NCI-H2107 treated with DMSO at 0.1 percent for 48 hours (cell line): Measurements from ENCODE around the gene GPR26.
"Not testable (repeated sequence)": the region's sequence is repeated elsewhere in the genome, so short reads cannot be mapped to it uniquely, and the experiment has no call there.

Experiments
- DNase-seq: peaks from one replicate; lab custom pipeline; 2025; ENCODE audit not compliant: unreplicated experiment; lab: John Stamatoyannopoulos, UW

The GPR26 gene

DNA sequence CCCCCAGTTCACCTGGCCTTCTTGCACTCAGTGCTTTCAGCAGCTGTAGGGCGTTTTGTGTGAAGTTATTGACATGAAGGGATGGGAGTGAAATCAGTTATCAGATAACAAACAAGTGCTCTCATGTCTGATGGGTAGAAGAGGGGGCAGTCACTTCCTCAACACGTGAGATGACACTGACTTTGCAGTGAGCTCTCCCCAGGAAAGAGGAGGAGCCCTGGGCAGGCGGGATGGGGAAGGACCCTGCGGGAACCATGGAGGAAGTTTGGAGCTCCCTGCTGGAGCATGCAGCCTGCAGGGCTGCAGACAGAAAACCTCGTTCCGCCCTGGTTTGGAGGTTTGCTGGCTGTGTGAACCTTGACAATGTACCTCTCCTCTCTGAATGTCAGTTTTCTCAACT, 38.7 kb downstream of the GPR26 start:
- DNase-seq, result no peak

GRCh38 chr10:123706236-123706635, 40.1 kb downstream of the GPR26 start:
- DNase-seq, result no peak

GRCh38 chr10:123715546-123715945, 49.4 kb downstream of the GPR26 start:
- DNase-seq, result no peak

DNA sequence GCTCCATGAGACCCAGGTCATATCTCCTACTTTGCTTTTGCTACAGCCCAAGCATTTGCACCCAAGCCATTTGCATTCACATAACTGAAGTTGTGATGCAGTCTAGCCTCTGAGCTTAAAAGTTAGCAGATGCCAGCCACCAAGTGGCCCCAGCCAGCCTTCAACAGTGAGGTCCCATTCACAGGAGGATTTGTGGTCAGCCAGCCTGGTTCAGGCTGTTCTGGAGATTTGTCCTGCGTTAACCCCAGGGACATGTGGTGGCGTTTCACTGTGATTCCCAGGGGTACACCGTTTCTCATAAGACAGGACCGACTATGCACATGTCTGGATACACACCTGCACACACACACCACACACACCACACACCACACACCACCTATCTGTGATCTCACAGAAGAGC, 51.2 kb downstream of the GPR26 start:
- no peak for DNase-seq

- DNase-seq, result no peak
Observed at GRCh38 chr10:123718544-123719060, 52.4 kb downstream of the GPR26 start.

GRCh38 chr10:123720536-123720935, 54.4 kb downstream of the GPR26 start:
- no peak for DNase-seq

GRCh38 chr10:123721441-123722049, 55.4 kb downstream of the GPR26 start:
- no peak for DNase-seq

DNA sequence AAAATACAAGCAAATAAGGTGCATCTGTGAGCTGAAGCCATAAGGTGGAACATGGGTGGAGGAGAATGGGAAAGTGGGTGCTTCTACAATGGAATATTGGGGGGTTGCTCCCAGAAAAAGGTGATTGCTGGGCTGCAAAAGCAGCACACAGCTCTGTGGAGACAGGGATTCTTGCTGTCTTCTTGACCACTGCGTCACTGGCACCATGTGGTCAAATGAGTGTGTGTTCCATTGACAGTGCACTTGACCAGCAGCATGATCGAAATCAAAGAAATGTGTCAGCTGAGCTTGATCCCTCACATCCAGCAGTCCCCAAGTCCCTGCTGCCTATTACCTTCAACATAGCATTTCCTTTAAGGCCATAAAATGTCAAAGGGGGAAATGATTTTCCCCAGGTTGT, 56.2 kb downstream of the GPR26 start:
- DNase-seq, result no peak

GRCh38 chr10:123724747-123725146, 58.6 kb downstream of the GPR26 start:
- no peak for DNase-seq

DNA sequence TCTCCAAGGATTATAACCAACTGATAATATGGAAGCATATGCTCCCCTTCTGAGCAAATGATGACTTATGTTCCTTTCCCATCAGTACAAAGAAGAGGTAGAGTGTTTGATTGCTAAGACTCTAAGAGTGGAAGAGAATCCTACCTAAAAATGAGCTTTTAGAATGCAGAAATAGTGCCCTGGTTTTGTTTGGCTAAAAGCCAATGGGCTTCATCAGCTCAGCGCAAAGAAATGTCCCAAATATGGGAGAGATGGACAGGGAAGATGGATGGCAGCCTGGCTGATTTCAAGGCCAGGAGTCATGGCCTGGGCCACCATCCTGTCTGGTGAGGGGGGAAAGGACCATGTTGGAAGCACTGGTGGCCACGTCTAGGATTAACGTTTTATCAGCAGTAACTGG, 60.2 kb downstream of the GPR26 start:
- no peak for DNase-seq

DNA sequence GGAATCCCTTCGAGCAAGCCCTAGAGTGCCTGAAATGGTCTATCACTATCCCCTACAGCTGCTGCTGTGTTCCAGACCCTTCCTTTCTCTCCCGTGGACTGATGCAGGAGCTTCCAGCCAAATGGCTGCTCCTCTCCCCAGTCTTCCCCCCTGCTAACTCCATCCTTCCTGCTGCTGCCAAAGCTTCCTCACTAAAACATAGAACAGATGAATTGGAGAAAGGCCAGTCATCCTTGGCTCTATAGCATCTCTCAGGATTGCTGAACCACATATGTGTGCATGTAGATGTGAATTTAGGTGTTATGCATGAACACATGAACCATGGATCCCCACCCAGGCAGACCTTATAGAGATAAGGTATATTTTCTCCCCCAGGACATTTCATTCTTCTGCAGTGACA, 60.7 kb downstream of the GPR26 start:
- DNase-seq, result no peak

GRCh38 chr10:123729523-123729922, 63.4 kb downstream of the GPR26 start:
- no peak for DNase-seq

- not testable (repeated sequence) for DNase-seq
Observed at GRCh38 chr10:123736917-123737316, 70.8 kb downstream of the GPR26 start.

- DNase-seq, result no peak
Observed at GRCh38 chr10:123741146-123741545, 75.0 kb downstream of the GPR26 start.

GRCh38 chr10:123741711-123742110, 75.6 kb downstream of the GPR26 start:
- DNase-seq, result no peak

GRCh38 chr10:123742751-123743440, 76.7 kb downstream of the GPR26 start:
- DNase-seq, result no peak

- no peak for DNase-seq
Observed at GRCh38 chr10:123743441-123744223, 77.5 kb downstream of the GPR26 start.

- no peak for DNase-seq
Observed at GRCh38 chr10:123744224-123744536, 78.0 kb downstream of the GPR26 start.
